ENCODE results near the gene CEP97.

- TF ChIP-seq TAF1 (IDR thresholded peaks at IDR 0.05; ENCODE audit: control insufficient read depth, extremely low read depth, insufficient read depth, low read length, severe bottlenecking): no peak
- no peak for TF ChIP-seq ZNF75A (CRISPR knock-in tag; IDR thresholded peaks at IDR 0.05)
- no peak for TF ChIP-seq POLR2AphosphoS5 (IDR thresholded peaks at IDR 0.05; ENCODE audit: control insufficient read depth, insufficient read depth, low read depth, low read length)
- TF ChIP-seq DNMT1 (IDR thresholded peaks at IDR 0.05): no peak
- TF ChIP-seq NFYB (IDR thresholded peaks at IDR 0.05; ENCODE audit: extremely low read depth, insufficient read length): no peak
- TF ChIP-seq BACH1 (tag; IDR thresholded peaks at IDR 0.05): no peak
Measured at GRCh38 chr3:101806491-101806890, 82.1 kb downstream of the CEP97 start.

Data from K562 (cell line).